SU-DHL-6 (cell line): Measurements from ENCODE around the gene TMEM154.

Experiments used
- EZH2phosphoT487 ChIP-seq: fragments of 200-600 bp; sonication (generic), shearing (Covaris generic); conservative IDR thresholded peaks from 2 replicates; pipeline ENCODE4 v1.6.1; 2018; ENCODE audit warnings: mild to moderate bottlenecking, antibody characterized with exemption, low read length, moderate library complexity, mixed read lengths
- TF ChIP-seq, protein P1 (sequence below): fragments of 200-600 bp; sonication (generic); IDR thresholded peaks from one replicate; pipeline ENCODE4 v1.5.1; 2017; ENCODE audit warnings: antibody characterized with exemption, mild to moderate bottlenecking, low read length, moderate library complexity; ENCODE audit not compliant: insufficient read depth, poor library complexity, severe bottlenecking

DNA sequence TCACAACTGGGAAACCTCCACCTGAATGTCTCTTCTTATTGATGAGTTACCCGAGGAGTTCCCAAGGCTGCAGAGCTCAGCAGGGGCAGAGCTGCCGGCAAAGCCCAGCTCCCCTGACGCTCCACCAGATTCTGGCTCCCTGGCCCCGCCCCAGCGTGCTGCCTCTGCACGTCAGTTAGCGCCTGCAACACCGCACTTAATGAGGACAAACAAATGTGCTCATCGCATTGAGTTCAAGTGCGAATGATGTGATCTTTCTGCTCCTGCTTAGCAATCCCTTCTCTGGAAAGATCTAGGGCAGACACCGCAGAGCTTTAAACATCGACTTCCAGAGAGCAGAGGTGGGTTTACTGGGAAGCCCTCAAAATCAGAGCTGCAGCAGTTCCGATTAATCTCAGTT is 88.4 kb downstream of the TMEM154 start:
- TF ChIP-seq, protein P1, sequence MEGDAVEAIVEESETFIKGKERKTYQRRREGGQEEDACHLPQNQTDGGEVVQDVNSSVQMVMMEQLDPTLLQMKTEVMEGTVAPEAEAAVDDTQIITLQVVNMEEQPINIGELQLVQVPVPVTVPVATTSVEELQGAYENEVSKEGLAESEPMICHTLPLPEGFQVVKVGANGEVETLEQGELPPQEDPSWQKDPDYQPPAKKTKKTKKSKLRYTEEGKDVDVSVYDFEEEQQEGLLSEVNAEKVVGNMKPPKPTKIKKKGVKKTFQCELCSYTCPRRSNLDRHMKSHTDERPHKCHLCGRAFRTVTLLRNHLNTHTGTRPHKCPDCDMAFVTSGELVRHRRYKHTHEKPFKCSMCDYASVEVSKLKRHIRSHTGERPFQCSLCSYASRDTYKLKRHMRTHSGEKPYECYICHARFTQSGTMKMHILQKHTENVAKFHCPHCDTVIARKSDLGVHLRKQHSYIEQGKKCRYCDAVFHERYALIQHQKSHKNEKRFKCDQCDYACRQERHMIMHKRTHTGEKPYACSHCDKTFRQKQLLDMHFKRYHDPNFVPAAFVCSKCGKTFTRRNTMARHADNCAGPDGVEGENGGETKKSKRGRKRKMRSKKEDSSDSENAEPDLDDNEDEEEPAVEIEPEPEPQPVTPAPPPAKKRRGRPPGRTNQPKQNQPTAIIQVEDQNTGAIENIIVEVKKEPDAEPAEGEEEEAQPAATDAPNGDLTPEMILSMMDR = no peak
- no peak for TF ChIP-seq EZH2phosphoT487
